GM19025 (cell line): ENCODE measurements around the gene GPER1.
"Not testable (repeated sequence)": the region's sequence is repeated elsewhere in the genome, so short reads cannot be mapped to it uniquely, and the experiment has no call there.

Source experiments
- ATAC-seq: cut with Tn5 transposase; IDR thresholded peaks from one replicate; pipeline ENCODE4 v1.9.1; 2021; ENCODE audit warnings: mild to moderate bottlenecking, low read depth, moderate library complexity; ENCODE audit not compliant: unreplicated experiment

GPER1 gene

GRCh38 chr7:1066242-1066588 is 21.7 kb upstream of the GPER1 start:
- ATAC-seq, result no peak

- ATAC-seq, result no peak
Measured at GRCh38 chr7:1068013-1068412, 19.9 kb upstream of the GPER1 start.

- no peak for ATAC-seq
Measured at GRCh38 chr7:1068619-1069018, 19.3 kb upstream of the GPER1 start.

- ATAC-seq, result no peak
Measured at GRCh38 chr7:1070544-1071011, 17.3 kb upstream of the GPER1 start.

GRCh38 chr7:1071731-1072254 is 16.1 kb upstream of the GPER1 start:
- ATAC-seq, result no peak

- no peak for ATAC-seq
Measured at GRCh38 chr7:1073142-1073977, 14.6 kb upstream of the GPER1 start.

- ATAC-seq, result not testable (repeated sequence)
Measured at GRCh38 chr7:1074018-1074417, 13.9 kb upstream of the GPER1 start.

- ATAC-seq, result no peak
Measured at GRCh38 chr7:1074593-1075431, 13.1 kb upstream of the GPER1 start.

- ATAC-seq, result no peak
Measured at GRCh38 chr7:1076184-1077072, 11.5 kb upstream of the GPER1 start.

GRCh38 chr7:1078519-1078918 is 9.4 kb upstream of the GPER1 start:
- ATAC-seq, result no peak

GRCh38 chr7:1078985-1079384 is 8.9 kb upstream of the GPER1 start:
- no peak for ATAC-seq

GRCh38 chr7:1079546-1079945 is 8.4 kb upstream of the GPER1 start:
- no peak for ATAC-seq

- ATAC-seq, result no peak
Measured at GRCh38 chr7:1080252-1080920, 7.5 kb upstream of the GPER1 start.

GRCh38 chr7:1080921-1081255 is 7.0 kb upstream of the GPER1 start:
- ATAC-seq, result no peak

GRCh38 chr7:1081336-1081735 is 6.6 kb upstream of the GPER1 start:
- no peak for ATAC-seq

GRCh38 chr7:1081931-1082401 is 5.9 kb upstream of the GPER1 start:
- no peak for ATAC-seq

- no peak for ATAC-seq
Measured at GRCh38 chr7:1083729-1084657, 3.9 kb upstream of the GPER1 start.

- ATAC-seq, result no peak
Measured at GRCh38 chr7:1085266-1085665, 2.6 kb upstream of the GPER1 start.

GRCh38 chr7:1085910-1086421 is 1.9 kb upstream of the GPER1 start:
- ATAC-seq, result no peak
